Coronary artery (tissue), 2 donors: ENCODE results near the gene ALKBH6.

Experiments used
- DNase-seq: peaks from one replicate; pipeline ENCODE4 v3.0.0-alpha.2; 2017; ENCODE audit warnings: low spot score
- H3K27ac ChIP-seq, 2 donors: fragments of 200-600 bp; sonication (generic); one replicate each; pipeline ENCODE4 v1.5.1; 2016 to 2019
- H3K4me3 ChIP-seq: fragments of 200-600 bp; sonication (generic); 2 replicates; pipeline ENCODE4 v1.5.1; 2016; ENCODE audit warnings: mild to moderate bottlenecking, moderate library complexity
- TF ChIP-seq, protein P1 (sequence below): fragments of 200-600 bp; sonication (generic); IDR thresholded peaks from one replicate; pipeline ENCODE4 v1.5.1; 2019; ENCODE audit warnings: antibody characterized with exemption

Gene ALKBH6

DNA sequence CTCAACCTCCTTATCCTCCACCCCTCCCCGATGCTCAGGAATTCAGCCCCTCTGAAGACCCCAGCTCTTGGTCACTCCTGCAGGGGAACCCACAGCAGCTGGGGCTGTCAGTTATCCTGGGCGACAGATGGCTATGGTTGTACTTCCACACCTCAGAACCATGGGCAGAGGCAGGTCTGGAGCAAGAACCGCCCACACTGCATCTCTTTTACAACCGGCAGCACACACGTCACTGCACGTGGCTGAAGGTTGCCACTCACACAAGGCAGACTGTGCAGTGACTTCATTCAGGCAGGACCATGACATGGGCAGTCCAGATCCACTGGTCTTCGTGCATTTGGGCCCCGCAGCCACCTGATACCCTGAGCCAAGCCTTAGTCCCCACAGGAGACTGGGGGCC, 40.5 kb downstream of the ALKBH6 start:
- no peak overlapping the region for H3K4me3 ChIP-seq
- H3K27ac ChIP-seq: no peak overlapping the region
- TF ChIP-seq, protein P1, sequence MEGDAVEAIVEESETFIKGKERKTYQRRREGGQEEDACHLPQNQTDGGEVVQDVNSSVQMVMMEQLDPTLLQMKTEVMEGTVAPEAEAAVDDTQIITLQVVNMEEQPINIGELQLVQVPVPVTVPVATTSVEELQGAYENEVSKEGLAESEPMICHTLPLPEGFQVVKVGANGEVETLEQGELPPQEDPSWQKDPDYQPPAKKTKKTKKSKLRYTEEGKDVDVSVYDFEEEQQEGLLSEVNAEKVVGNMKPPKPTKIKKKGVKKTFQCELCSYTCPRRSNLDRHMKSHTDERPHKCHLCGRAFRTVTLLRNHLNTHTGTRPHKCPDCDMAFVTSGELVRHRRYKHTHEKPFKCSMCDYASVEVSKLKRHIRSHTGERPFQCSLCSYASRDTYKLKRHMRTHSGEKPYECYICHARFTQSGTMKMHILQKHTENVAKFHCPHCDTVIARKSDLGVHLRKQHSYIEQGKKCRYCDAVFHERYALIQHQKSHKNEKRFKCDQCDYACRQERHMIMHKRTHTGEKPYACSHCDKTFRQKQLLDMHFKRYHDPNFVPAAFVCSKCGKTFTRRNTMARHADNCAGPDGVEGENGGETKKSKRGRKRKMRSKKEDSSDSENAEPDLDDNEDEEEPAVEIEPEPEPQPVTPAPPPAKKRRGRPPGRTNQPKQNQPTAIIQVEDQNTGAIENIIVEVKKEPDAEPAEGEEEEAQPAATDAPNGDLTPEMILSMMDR: no peak
- DNase-seq: no peak

GRCh38 chr19:35966771-35967170, 47.2 kb downstream of the ALKBH6 start:
- TF ChIP-seq, protein P1: no peak
- no peak overlapping the region for H3K27ac ChIP-seq
- H3K4me3 ChIP-seq: no peak overlapping the region
- no peak for DNase-seq

- Histone ChIP-seq H3K4me3 (no peak overlapping the region), H3K27ac (no peak overlapping the region)
- no peak for DNase-seq
- TF ChIP-seq, protein P1: no peak
Measured at GRCh38 chr19:35963514-35963913, 50.5 kb downstream of the ALKBH6 start.

GRCh38 chr19:35960432-35960972, 53.5 kb downstream of the ALKBH6 start:
- Histone ChIP-seq H3K27ac (no peak overlapping the region), H3K4me3 (no peak overlapping the region)
- TF ChIP-seq, protein P1: no peak
- no peak for DNase-seq

DNA sequence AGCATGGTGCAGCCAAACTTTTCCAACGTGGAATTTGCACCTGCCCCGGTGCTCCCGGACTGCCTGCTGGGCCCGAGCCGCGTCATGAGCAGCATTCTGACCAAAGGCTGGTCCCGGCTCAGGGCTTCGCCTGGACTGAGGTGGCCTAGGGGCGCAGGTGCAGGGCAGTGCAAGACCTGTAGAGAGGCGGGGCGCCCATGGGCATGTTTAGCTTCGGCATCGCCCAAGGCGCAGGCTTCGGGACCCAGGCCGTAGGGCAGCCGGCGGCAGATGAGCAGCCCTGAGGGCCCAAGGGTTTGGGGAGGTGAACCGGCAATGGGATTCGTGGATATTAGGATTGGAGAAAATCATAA, 54.1 kb downstream of the ALKBH6 start:
- TF ChIP-seq, protein P1: no peak
- H3K27ac ChIP-seq: no peak overlapping the region
- DNase-seq: no peak
- no peak overlapping the region for H3K4me3 ChIP-seq
